ENCODE results near the gene SUGP1.
"Not testable (repeated sequence)": the region's sequence is repeated elsewhere in the genome, so short reads cannot be mapped to it uniquely, and the experiment has no call there.

The SUGP1 gene

GRCh38 chr19:19262190-19263057, 57.9 kb downstream of the SUGP1 start:
- DNase-seq (ENCODE audit: low read depth) = no peak

- no peak for DNase-seq (ENCODE audit: low read depth)
These were observed 58.7 kb downstream of the SUGP1 start for GRCh38 chr19:19261350-19262189.

GRCh38 chr19:19260417-19261214, 59.7 kb downstream of the SUGP1 start:
- no peak for DNase-seq (ENCODE audit: low read depth)

GRCh38 chr19:19259741-19260140, 60.6 kb downstream of the SUGP1 start:
- DNase-seq (ENCODE audit: low read depth) = peak; percentile 1

- DNase-seq (ENCODE audit: low read depth) = no peak
These were observed 61.5 kb downstream of the SUGP1 start for GRCh38 chr19:19258589-19259338.

- no peak for DNase-seq (ENCODE audit: low read depth)
These were observed 62.3 kb downstream of the SUGP1 start for GRCh38 chr19:19257836-19258588.

GRCh38 chr19:19257137-19257536, 63.2 kb downstream of the SUGP1 start:
- DNase-seq (ENCODE audit: low read depth) = no peak

- no peak for DNase-seq (ENCODE audit: low read depth)
These were observed 64.0 kb downstream of the SUGP1 start for GRCh38 chr19:19256072-19256969.

- DNase-seq (ENCODE audit: low read depth) = not testable (repeated sequence)
These were observed 66.9 kb downstream of the SUGP1 start for GRCh38 chr19:19253409-19253808.

- no peak for DNase-seq (ENCODE audit: low read depth)
These were observed 70.0 kb downstream of the SUGP1 start for GRCh38 chr19:19250196-19250801.

GRCh38 chr19:19240476-19240875, 79.8 kb downstream of the SUGP1 start:
- no peak for DNase-seq (ENCODE audit: low read depth)

GRCh38 chr19:19239675-19240074, 80.6 kb downstream of the SUGP1 start:
- no peak for DNase-seq (ENCODE audit: low read depth)

GRCh38 chr19:19238126-19238894, 82.0 kb downstream of the SUGP1 start:
- no peak for DNase-seq (ENCODE audit: low read depth)

- DNase-seq (ENCODE audit: low read depth) = no peak
These were observed 84.1 kb downstream of the SUGP1 start for GRCh38 chr19:19236173-19236572.

GRCh38 chr19:19234220-19234816, 86.0 kb downstream of the SUGP1 start:
- no peak for DNase-seq (ENCODE audit: low read depth)

- no peak for DNase-seq (ENCODE audit: low read depth)
These were observed 88.0 kb downstream of the SUGP1 start for GRCh38 chr19:19232261-19232721.

- DNase-seq (ENCODE audit: low read depth) = no peak
These were observed 89.3 kb downstream of the SUGP1 start for GRCh38 chr19:19230999-19231398.

- no peak for DNase-seq (ENCODE audit: low read depth)
These were observed 90.6 kb downstream of the SUGP1 start for GRCh38 chr19:19229701-19230100.
